Lung (tissue), 12 donors: Measurements from ENCODE around the gene STXBP4. TPM values are rescaled to one million over a fixed set of nuclear protein-coding genes. Genes with fewer than 3 reads are reported as not detected.

Experiments
- ATAC-seq: fragments of 200-7000 bp; cut with Tn5 transposase; one replicate; pipeline ENCODE4 v1.9.1; 2020; ENCODE audit warnings: moderate number of reproducible peaks; ENCODE audit not compliant: insufficient read depth, low FRiP score
- DNase-seq, 3 donors: peaks; one replicate each; pipeline ENCODE4 v3.0.0-alpha.2; 2013 to 2017
- H3K27ac ChIP-seq, 2 donors: one replicate each; pipeline ENCODE4 v1.5.1; 2013; ENCODE audit warnings: mild to moderate bottlenecking in 2 of 2, moderate library complexity in 2 of 2, control low read depth in 1 of 2, inconsistent platforms in 1 of 2, low read depth in 1 of 2, low read length in 1 of 2
- H3K27me3 ChIP-seq, 3 donors: one replicate each; pipeline ENCODE4 v1.5.1; 2013; ENCODE audit warnings: low read length in 2 of 3; ENCODE audit not compliant: control insufficient read depth in 3 of 3, insufficient read depth in 3 of 3
- H3K36me3 ChIP-seq, 4 donors: one replicate each; pipeline ENCODE4 v1.5.1; 2013; ENCODE audit warnings: low read length in 4 of 4, mild to moderate bottlenecking in 1 of 4, moderate library complexity in 1 of 4; ENCODE audit not compliant: control insufficient read depth in 4 of 4, insufficient read depth in 4 of 4
- H3K4me1 ChIP-seq, 5 donors: one replicate each; pipeline ENCODE4 v1.5.1; 2013; ENCODE audit warnings: low read length in 5 of 5, mild to moderate bottlenecking in 2 of 5, moderate library complexity in 1 of 5; ENCODE audit not compliant: control insufficient read depth in 5 of 5, insufficient read depth in 5 of 5
- H3K4me3 ChIP-seq: one replicate; pipeline ENCODE4 v1.5.1; 2013; ENCODE audit warnings: mild to moderate bottlenecking, control low read depth, moderate library complexity
- H3K9ac ChIP-seq, 2 donors: one replicate each; pipeline ENCODE4 v1.5.1; 2013; ENCODE audit warnings: low read length in 2 of 2, control low read depth in 1 of 2; ENCODE audit not compliant: insufficient read depth in 1 of 2
- H3K9me3 ChIP-seq, 4 donors: one replicate each; pipeline ENCODE4 v1.5.1; 2013; ENCODE audit warnings: low read length in 3 of 4, mild to moderate bottlenecking in 1 of 4, moderate library complexity in 1 of 4; ENCODE audit not compliant: control insufficient read depth in 4 of 4, insufficient read depth in 3 of 4
- CTCF ChIP-seq: IDR thresholded peaks from 2 replicates; pipeline ENCODE4 v1.5.1; 2012; ENCODE audit warnings: mild to moderate bottlenecking; ENCODE audit errors: control extremely low read depth, extremely low read depth
- WGBS, 2 donors: extraction: QIAGEN DNeasy Blood & Tissue Kit; methylation state at CpG; one replicate each; pipeline ENCODE4 v1.1.7; 2013; 5-methylcytosine and 5-hydroxymethylcytosine counted together
- polyA plus RNA-seq, 2 donors: library from polyadenylated mRNA; stranded (reverse); fragments of 200-250 nt; gene quantifications; one replicate each; pipeline ENCODE4 v1.2.1, GENCODE V29; 2013
- total RNA-seq, 2 donors: library from RNA; depleted of rRNA in 1 of 2; stranded (reverse); fragments of >200 nt in 1 of 2; gene quantifications; one replicate each; pipeline ENCODE4 v1.2.1, GENCODE V29; 2014 to 2021
- donor health status: control.
- donor health status: control.
- donor health status: Bipolar disorder and iron deficiency.
- donor health status: healthy.
- donor health status: DM: yes; HTN: yes; CAD: no.

Gene STXBP4
- total and polyA plus RNA-seq, 4 donors = 1.4 to 44.1 (median 7.7) TPM

- Histone ChIP-seq H3K27me3 (no peaks in the 10 kb centered on the region), H3K4me1 (peaks cover 0 to 2% (median 0%) of the 10 kb centered on the region in 5 donors), H3K27ac (no peak overlapping the region), H3K9ac (no peak overlapping the region), H3K36me3 (peaks cover 0 to 7% (median 2%) of the 10 kb centered on the region in 4 donors), H3K9me3 (no peaks in the 10 kb centered on the region), H3K4me3 (no peak overlapping the region)
- no peak for TF ChIP-seq CTCF
- WGBS, 2 donors = 52 to 59% methylated on average over 5 of the region's 5 CpGs
- no peak for ATAC-seq
- no peak for DNase-seq
Observed at GRCh38 chr17:54948380-54948779, 20.2 kb upstream of the STXBP4 start.

- DNase-seq (peak in 1 of 3 donors; percentile 11), ATAC-seq (no peak)
- no peaks in the 10 kb centered on the region for H3K9me3 ChIP-seq
- no peaks in the 10 kb centered on the region for H3K27me3 ChIP-seq
- TF ChIP-seq CTCF = no peak
- peaks cover 0 to 10% (median 3%) of the 10 kb centered on the region in 4 donors for H3K36me3 ChIP-seq
- H3K9ac ChIP-seq = no peak overlapping the region
- WGBS, 2 donors = 85 to 93% methylated on average over 2 of the region's 2 CpGs
- no peak overlapping the region for H3K27ac ChIP-seq
- H3K4me3 ChIP-seq = no peak overlapping the region
- H3K4me1 ChIP-seq = peaks cover 0 to 2% (median 0%) of the 10 kb centered on the region in 5 donors
Observed at GRCh38 chr17:54950116-54950515, 18.4 kb upstream of the STXBP4 start.

- DNase-seq (no peak), ATAC-seq (no peak)
- Histone ChIP-seq H3K36me3 (peaks cover 0 to 10% (median 3%) of the 10 kb centered on the region in 4 donors), H3K4me3 (no peak overlapping the region), H3K4me1 (peaks cover 0 to 2% (median 0%) of the 10 kb centered on the region in 5 donors), H3K9ac (no peak overlapping the region), H3K27ac (no peak overlapping the region), H3K27me3 (no peaks in the 10 kb centered on the region), H3K9me3 (no peaks in the 10 kb centered on the region)
- TF ChIP-seq CTCF = no peak
- WGBS, 2 donors = 81 to 95% methylated on average over 4 of the region's 4 CpGs
Observed at GRCh38 chr17:54951286-54951685, 17.3 kb upstream of the STXBP4 start.

- DNase-seq (no peak), ATAC-seq (no peak)
- Histone ChIP-seq H3K36me3 (peaks cover 4 to 16% (median 10%) of the 10 kb centered on the region in 4 donors), H3K4me1 (peaks cover 0 to 1% (median 0%) of the 10 kb centered on the region in 5 donors), H3K27ac (no peak overlapping the region), H3K9me3 (no peaks in the 10 kb centered on the region), H3K27me3 (no peaks in the 10 kb centered on the region), H3K9ac (no peak overlapping the region), H3K4me3 (no peak overlapping the region)
- TF ChIP-seq CTCF = no peak
- 76 to 78% methylated on average over 3 of the region's 3 CpGs for WGBS, 2 donors
Observed at GRCh38 chr17:54956791-54957190, 11.8 kb upstream of the STXBP4 start.
